HG03565 (cell line): Measurements from ENCODE around the gene PTPRJ.

Experiments
- ATAC-seq: cut with Tn5 transposase; IDR thresholded peaks from one replicate; pipeline ENCODE4 v1.9.1; 2021; ENCODE audit warnings: mild to moderate bottlenecking, moderate library complexity; ENCODE audit not compliant: unreplicated experiment

PTPRJ gene

DNA sequence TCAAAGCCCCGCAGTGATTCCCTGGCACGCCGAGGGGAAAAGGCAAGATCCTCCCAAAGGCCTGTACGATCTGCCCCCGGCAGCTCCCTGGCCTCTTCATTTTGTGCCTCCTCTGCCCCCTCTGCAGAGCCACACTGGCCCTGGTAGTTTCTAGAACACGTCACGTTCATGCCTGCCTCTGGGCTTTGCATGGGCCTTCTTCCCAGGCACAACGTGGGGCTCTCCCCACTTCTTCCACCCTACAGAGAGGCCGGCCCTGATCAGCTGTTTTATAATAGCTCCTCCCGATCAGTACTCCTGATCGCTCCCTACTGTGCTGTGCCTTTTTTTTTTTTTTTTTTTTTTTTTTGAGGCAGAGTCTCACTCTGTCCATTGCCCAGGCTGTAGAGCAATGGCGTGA is 78.4 kb downstream of the PTPRJ start:
- ATAC-seq: no peak

GRCh38 chr11:48062649-48063048 is 82.3 kb downstream of the PTPRJ start:
- no peak for ATAC-seq

DNA sequence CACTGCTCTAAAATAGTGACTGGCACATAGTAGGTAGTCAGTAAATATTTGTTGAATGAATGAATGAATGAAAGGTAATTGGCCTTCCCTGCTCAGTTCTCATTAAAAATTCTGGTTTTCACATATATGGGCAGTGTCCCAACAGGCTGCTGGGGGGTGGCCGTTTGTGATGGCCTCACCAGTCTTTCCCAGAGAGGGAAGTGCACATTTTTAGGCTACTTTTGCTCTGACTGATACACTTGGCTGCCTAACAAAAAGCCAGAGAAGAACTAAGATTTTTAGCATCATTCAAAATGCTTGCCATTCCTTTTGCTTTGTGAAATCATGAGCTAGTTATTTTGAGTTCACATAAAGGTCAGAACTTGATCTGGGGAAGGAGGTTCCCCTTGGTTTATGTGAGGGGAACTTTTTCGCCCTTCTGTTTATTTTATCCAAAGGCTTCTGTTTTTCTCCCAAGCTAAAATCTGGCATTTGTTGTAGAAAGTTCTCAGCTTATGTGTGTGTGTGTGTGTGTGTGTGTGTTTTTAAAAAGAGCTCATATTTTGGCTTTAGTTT is 83.1 kb downstream of the PTPRJ start:
- no peak for ATAC-seq

GRCh38 chr11:48064306-48064705 is 83.9 kb downstream of the PTPRJ start:
- no peak for ATAC-seq

DNA sequence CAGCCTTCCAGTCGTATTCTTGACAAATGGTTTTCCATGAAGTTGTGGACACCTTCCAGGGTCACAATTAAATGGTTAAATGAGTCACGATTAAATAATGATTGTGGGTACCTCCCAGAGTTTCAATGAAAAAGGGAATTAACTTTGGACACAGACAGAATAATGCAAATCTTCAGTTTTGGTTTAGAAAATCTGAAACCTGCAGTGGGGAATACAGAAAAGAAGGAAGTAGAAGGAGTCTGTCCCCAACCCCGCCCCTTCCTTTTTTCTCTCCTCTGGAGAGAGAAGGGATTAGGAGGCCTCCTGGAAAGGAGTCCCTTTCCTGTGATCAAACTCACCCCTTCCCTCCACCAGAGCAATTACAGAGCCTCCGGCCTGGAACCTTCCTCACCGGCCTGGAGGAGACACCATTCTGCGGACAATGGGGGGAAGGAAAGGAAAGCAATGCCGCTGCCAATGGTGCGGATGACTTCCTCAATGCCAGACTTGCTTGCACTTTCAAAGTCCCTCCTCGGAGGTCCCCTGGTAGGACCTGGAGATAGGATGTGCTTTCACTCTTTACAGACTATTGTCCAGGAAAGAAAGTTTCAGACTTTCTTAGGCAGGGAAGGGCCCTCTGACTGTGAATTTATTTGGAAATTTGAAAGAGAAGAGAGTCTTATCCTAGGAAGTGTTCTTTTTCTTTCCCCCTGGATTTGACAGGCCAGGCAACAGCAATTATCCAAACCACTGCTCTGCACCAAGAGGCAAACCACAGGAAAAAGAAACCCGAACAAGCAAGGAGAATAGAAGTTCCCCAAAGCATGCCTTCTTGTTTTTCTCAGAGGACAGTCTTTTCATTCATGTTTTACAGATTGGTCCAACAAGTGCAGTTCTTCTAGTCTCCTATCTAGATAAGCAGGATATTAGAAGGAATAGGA is 86.8 kb downstream of the PTPRJ start:
- ATAC-seq: no peak

DNA sequence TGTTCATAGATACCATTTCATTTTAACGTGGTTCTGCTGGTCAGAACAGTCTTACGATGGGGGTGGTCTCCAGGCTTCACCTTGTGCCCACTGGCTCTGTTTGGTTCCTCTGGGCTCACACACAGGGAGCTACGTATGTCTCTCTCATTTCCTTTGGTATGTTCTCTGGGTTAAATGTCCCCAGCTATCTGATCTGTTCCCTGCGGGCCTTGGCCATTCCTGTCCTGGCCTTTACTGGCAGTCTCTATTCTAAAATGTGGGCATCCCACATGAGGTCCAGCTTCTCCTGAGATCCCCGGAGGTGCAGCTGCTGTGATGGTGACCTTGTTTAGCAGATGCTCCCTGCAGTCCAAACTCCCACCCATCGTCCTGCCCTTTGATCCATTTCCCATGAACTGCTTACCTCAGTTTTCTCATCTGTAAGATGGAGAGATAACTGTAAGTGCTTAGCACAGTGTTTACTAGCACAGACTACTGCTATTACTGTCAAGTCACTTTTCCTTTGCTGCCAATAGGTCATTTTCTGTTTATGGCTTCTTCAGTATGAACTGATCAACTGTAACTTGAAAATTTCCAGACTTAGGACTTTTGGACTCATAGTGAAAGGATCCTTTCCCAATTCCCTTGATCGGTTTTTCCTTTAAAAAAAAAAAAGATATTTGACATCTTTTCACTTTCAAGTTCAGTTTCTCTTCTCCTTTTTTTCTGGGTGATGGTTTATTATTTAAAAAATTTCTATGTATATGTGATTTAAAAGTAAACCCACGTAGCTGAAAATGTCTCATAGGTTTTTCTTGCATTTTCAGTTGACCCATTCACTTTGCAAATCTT is 92.9 kb downstream of the PTPRJ start:
- ATAC-seq: no peak

- ATAC-seq: no peak
Measured at GRCh38 chr11:48074425-48075181, 94.2 kb downstream of the PTPRJ start.

DNA sequence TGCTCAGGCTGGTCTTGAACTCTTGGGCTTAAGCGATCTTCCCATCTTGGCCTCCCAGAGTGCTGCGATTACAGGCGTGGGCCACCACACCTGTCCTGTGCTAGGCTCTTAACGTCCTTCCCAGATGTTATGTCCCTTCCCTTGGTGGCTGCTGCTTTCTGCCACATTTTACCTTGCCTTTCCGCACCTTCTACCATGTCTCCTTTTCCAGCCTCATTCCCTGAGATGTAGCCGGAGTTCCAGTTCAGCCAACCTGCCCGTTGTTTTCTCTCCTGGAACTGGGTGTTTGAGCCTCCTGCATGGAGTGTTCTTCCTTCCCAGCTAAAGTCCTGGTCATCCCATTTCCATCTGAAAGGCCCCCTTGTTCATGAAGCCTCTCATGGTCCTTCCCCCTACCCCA is 95.3 kb downstream of the PTPRJ start:
- no peak for ATAC-seq

- no peak for ATAC-seq
Measured at GRCh38 chr11:48077251-48077650, 96.9 kb downstream of the PTPRJ start.

GRCh38 chr11:48078689-48079088 is 98.3 kb downstream of the PTPRJ start:
- no peak for ATAC-seq

GRCh38 chr11:48079596-48079995 is 99.2 kb downstream of the PTPRJ start:
- ATAC-seq: no peak

DNA sequence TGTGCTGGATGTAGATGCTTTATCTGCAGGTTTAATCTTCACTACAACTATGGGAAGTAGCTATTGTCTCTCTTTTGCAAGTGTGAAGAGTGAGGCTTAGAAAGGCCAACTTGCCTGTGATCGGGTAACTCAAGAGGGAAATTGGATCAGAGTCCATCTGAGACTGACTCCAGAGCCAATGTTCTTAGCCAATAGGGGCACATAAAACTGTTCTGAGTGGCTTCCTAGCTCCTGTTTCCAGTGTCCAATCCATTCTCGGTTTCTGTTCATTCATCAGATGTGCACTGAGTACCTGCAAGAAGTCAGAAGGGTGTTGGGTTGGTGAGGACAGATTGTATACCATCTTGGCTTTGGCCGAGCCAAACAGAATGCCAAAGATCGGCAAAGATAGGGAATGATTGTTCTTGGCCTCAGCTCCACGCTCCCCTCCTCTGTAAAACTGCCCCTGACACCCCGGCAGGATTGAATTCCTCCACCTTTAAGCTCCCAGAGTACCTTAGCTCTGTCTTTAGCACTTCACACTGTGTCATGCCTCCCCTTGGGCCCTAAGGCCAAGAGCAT is 100.0 kb downstream of the PTPRJ start:
- no peak for ATAC-seq

- no peak for ATAC-seq
Measured at GRCh38 chr11:48081151-48082010, 101.0 kb downstream of the PTPRJ start.

- no peak for ATAC-seq
Measured at GRCh38 chr11:48082771-48083170, 102.4 kb downstream of the PTPRJ start.

- ATAC-seq: no peak
Measured at GRCh38 chr11:48083421-48083820, 103.1 kb downstream of the PTPRJ start.

- no peak for ATAC-seq
Measured at GRCh38 chr11:48085688-48086087, 105.3 kb downstream of the PTPRJ start.

DNA sequence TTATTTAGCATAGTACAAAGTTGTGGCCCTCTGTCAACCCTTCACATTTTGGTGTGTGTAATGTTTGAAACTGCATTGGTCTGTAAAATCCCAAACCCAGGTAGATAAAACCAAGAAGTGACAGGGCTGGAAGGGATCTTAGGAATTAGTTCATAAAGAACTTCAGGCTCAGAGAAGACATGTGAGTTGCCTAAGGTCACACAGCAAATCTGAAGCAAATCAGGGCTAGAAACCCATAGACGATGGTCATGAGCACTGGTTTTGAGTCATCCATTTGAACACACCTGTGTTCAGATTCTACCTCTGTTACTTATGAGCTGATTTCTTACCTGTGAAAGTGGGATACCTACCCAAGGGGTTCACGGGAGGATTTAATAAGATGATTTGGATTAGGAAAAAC is 107.1 kb downstream of the PTPRJ start:
- no peak for ATAC-seq

DNA sequence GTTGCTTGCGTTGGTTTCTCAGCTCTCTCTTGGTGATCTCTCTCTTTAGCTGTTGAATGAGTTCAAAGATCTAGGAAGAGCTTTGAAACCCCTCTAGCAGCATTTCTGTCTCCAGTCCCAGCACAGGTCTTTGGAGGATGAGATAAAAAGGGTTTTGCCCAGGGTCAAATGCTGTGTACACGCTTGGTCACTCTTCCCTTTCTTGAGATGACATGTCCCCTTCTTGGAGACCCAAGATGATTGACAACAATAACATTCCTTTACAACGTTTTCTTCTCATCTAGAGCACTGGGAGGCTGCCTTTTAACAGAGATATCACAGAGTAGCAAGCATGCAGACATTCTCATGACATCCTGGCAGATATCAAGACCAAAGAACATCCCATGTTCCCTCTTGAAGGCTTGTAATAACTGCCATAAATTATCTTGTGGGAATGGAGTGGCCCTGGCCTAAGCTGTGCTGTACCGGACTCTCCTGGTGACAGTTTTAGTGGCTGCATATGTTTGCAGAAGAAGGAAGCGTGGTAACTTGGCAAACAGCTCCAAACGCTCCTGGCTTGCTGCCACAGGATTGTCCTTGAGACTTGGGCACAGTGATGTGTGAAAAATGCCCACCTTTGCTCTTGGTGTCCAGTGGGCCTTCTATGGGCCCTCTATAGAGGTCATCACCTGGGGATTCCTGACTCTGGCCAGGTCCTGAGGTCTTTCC is 107.8 kb downstream of the PTPRJ start:
- no peak for ATAC-seq

GRCh38 chr11:48088682-48089050 is 108.3 kb downstream of the PTPRJ start:
- no peak for ATAC-seq
